GM21737 (cell line): ENCODE results near the gene MINPP1.
"Not testable (repeated sequence)": the region's sequence is repeated elsewhere in the genome, so short reads cannot be mapped to it uniquely, and the experiment has no call there.

Source experiments
- ATAC-seq: cut with Tn5 transposase; IDR thresholded peaks from one replicate; pipeline ENCODE4 v1.9.1; 2021; ENCODE audit warnings: mild to moderate bottlenecking, moderate library complexity; ENCODE audit not compliant: unreplicated experiment

MINPP1 gene

GRCh38 chr10:87504640-87505365 lies at the start of gene MINPP1:
Gene MINPP1, plus strand, starts transcription at chr10:87504893. Its CDS starts 23 bp downstream, at chr10:87504916.
- ATAC-seq = peak; percentile 83

- ATAC-seq = not testable (repeated sequence)
These were observed 48.0 kb upstream of the MINPP1 start for GRCh38 chr10:87456586-87457220.

GRCh38 chr10:87461751-87462150 lies 42.9 kb upstream of the MINPP1 start:
- ATAC-seq = not testable (repeated sequence)

DNA sequence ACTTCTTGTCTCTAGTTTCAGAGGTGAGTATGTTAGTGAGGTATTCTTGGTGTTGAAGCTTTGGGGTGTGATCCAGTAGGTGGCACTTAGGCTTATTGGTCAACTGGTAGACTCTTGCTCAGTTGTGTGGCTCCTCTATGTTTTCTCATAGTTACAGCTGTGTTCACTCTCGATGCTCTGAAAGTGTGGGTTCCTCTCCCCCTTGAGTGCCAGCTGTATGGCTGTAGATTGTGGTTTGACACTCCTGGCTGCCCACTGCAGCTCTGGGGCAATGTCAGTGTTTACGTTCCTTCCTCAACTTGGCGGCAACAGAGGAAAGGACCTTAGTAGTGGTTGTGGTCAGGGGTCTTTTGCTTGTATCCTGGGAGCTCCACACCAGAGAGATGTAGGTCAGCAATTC lies 37.8 kb upstream of the MINPP1 start:
- not testable (repeated sequence) for ATAC-seq

DNA sequence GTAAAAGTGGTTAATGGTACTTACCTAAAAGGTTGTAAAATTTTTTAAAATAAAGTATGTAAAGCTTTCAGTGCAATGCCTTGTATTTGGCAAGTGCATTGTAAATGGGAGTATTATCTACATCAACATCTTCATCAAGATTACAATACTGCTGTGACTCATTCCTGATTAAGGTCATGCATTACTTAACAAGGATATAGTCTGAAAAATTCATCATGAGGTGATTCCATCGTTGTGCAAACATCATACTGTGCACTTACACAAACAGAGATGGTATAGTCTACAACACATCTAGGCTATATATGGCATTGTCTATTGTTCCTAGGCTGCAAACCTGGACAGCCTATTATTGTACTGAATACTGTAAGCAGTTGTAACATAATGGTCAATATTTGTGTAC lies 16.0 kb upstream of the MINPP1 start:
- not testable (repeated sequence) for ATAC-seq

- not testable (repeated sequence) for ATAC-seq
These were observed 14.4 kb upstream of the MINPP1 start for GRCh38 chr10:87490285-87490684.

DNA sequence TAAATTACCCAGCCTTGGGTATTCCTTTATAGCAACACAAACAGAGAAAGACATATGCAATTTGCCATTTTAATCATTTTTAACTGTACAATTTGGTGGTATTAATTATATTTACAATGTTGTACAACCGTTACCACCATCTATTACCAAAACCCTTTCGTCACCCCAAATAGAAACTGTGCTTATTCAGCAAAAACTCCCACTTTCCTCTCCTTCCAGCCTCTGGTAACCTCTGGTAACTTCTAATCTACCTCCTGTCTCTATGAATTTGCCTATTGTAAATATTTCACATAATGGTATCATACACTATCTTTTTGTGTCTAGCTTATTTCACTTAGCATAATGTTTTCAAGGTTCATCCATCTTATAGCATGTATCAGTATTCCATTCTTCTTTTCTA lies 12.2 kb upstream of the MINPP1 start:
- not testable (repeated sequence) for ATAC-seq

DNA sequence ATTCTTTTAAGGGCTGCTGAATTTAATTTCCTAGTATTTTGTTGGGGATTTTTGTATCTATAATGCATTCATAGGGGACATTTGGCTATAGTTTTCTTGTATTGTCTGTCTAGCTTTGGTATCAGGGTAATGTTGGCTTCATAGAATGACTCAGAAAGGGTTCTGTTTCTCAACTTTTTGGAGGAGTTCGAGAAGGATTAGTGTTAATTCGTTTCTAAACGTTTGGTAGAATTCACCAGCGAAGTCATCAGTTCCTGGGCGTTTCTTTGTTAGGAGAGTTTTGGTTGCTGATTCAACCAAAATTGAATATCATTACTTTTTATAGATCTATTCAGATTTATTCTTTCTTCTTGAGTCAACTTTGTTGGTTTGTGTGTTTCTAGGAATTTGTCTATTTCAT lies 9.2 kb upstream of the MINPP1 start:
- not testable (repeated sequence) for ATAC-seq

DNA sequence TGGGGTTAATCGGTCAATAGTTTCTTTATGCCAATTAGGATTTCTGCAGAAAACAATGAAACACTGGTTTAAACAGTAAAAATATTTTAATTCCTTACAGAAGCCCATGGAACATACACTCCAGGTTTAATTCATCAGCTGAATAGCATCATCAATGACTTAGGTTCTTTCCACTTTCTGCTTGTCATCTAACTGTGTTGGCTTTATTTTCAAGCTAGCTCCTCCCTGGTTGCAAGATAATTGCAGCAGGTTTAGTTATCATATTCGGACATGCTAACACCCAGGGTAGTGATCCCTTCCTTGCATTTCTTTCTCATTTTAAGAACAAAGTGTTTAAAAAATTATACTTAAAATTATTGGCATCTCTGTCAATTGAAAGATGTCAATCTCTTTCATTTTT lies 7.3 kb upstream of the MINPP1 start:
- ATAC-seq = not testable (repeated sequence)

DNA sequence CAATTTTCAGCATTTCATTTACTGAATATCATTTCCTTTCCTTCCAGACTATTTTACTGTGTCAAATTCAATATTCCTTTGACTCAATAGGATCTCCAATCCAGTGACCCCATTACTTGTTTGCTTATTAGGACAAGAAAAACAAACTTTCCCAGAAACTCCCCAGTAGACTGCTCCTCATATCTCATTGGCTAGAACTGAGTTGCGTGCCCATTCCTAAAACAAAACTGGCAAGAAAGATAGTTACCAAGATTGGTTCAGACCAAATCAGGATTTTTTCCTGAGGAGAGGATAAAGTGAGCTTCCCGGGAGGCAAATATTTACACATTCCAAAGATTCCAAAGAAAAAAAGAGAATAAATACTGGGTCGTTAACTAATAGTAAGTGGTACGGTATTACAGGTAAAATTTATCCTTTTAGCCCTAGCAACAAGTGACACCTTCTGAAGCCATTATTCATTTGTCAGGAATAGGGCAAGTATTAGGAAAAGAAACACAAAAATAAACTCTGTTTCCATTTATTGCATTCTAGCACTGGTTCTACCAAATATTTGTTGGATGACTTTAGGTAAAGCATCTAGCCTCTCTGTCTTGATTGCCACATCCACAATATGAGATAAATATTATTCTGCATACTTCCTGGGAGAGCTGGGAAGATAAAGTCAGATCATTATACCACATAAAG lies 6.4 kb upstream of the MINPP1 start:
- not testable (repeated sequence) for ATAC-seq

DNA sequence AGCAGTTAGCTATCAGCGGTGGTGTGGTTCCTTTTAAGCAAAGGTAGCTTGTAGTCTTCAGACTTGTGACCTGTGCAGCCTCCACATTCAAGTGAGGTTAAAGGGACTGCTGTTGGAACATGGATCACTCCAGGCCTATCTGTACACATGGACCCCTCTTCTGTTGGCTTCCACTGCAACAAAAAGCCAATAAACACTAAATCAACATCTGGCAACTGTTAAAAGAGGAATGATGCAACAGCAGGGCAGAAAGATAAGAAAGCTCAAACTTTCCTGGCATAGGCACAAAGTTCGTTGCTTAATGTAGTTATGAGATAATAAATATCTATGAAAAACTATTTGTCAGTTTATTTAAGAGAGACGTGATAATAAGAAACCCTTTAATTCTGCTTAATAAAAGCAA lies 4.0 kb upstream of the MINPP1 start:
- ATAC-seq = no peak

GRCh38 chr10:87503401-87503800 lies 1.3 kb upstream of the MINPP1 start:
- no peak for ATAC-seq

- ATAC-seq = no peak
These were observed 807 bp upstream of the MINPP1 start for GRCh38 chr10:87503886-87504285.

- ATAC-seq = no peak
These were observed 420 bp upstream of the MINPP1 start for GRCh38 chr10:87504307-87504639.

DNA sequence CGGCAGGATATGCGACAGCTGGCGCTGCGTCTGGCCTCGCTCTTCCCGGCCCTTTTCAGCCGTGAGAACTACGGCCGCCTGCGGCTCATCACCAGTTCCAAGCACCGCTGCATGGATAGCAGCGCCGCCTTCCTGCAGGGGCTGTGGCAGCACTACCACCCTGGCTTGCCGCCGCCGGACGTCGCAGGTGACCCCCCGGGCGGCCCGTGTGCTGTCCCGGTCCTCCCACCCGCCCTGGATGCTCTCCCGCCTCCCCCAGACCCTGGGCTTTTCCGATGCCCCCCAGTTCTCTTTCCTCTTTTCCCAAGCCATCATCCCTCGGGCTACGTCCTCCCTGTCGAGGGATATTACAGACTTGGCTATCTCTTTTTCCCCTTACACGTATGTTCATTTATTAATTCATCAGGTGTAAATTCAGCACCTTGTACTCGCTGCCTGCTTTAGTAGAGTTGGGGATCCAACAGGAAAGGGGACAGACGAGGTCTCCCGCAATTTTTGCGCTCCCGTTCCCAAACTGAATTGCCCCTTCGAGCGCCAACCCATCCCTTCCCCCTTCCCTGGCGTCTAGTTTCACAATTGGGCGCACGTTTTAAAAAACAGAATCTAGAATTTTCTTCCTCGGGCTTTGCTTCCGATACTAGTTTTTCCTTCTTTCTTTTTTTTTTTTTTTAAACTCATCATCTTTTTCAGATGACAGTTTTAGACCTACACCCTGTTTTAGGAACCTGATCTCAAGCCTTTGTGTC lies 846 bp downstream of the MINPP1 start:
- peak; percentile 61 for ATAC-seq

DNA sequence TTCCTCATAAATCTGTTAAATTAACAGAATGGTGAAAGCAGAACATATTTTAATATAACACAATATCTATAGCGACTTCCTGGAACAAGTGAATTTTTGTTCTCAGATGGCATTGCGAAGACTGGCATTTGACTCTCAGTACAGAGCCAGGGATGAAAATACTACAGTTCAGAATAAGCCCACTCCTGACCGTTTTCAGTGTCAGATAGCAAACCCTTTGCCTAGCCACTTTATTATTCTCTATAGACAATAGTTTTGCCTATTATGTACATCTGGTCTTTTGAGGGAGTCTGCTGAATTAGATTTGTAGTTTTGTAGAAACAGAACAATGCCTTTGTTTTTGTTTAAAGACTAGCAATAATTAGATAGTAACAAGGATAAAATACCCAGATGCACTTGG lies 2.3 kb downstream of the MINPP1 start:
- no peak for ATAC-seq

- ATAC-seq = no peak
These were observed 3.3 kb downstream of the MINPP1 start for GRCh38 chr10:87507879-87508483.

GRCh38 chr10:87508837-87509236 lies 4.1 kb downstream of the MINPP1 start:
- ATAC-seq = no peak

DNA sequence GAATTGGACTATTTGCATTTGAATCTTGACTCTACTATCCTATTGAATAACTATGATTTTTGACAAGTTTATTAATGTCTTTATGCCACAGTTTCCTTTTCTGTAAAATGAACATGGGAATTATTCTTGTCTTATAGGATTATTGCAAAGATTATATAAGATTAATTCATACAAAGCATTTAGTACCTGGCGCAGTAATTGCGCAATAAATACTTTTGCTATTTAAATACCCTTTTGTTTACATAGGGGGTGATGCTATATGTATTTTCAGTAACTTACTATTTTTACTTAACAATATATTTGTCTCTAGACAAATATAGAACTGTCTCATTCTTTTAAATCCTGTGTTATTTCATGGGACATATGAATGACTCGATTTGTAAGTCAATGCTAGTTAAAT lies 5.3 kb downstream of the MINPP1 start:
- ATAC-seq = no peak

DNA sequence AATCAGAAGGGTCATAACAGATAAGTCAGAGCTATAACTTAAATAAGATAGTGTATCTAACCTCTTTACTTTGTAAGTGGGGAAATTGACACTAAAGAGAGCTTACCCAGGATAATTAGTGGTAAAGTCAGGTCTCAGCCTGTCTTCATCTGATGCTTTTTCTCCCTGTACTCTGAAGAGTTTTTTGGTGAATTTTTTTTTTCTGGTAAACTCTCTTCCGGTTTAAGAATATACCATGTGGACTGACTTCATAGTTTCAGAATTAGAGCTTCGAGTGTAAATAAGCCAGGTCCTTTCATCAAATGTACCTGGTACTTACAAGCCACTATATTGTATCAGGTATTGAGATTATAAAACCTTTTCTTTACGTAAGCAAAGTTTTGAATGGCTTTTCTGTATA lies 6.8 kb downstream of the MINPP1 start:
- no peak for ATAC-seq

DNA sequence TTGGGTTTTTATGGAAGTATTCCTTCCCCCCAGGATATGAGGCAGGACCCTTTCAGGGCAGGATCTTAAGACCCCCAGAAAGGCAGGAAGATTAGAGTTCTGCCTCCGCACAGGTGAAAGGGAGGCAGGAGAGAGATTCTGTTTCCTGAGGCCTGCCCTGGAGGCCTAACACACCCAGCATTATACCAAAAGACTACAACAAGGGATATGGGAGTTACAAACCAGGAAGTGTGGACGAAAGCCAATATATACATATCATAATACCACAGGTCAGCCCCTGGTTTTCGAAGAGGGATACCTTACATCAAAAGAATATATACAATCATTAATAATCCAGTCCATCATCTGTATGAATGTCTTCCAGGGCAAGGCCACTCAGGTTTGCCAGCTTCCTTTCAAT lies 14.2 kb downstream of the MINPP1 start:
- no peak for ATAC-seq
